Measurements from ENCODE around the gene ACADSB.

ACADSB gene

GRCh38 chr10:123004298-123004697 is 4.5 kb upstream of the ACADSB start:
- no peak for DNase-seq (ENCODE audit: low read depth)

GRCh38 chr10:123007558-123008354 is 1.1 kb upstream of the ACADSB start:
- no peak for DNase-seq (ENCODE audit: low read depth)

GRCh38 chr10:123009105-123009820 is 457 bp downstream of the ACADSB start:
- DNase-seq (ENCODE audit: low read depth): no peak

- DNase-seq (ENCODE audit: low read depth): no peak
These were observed 3.2 kb downstream of the ACADSB start for GRCh38 chr10:123011987-123012386.

DNA sequence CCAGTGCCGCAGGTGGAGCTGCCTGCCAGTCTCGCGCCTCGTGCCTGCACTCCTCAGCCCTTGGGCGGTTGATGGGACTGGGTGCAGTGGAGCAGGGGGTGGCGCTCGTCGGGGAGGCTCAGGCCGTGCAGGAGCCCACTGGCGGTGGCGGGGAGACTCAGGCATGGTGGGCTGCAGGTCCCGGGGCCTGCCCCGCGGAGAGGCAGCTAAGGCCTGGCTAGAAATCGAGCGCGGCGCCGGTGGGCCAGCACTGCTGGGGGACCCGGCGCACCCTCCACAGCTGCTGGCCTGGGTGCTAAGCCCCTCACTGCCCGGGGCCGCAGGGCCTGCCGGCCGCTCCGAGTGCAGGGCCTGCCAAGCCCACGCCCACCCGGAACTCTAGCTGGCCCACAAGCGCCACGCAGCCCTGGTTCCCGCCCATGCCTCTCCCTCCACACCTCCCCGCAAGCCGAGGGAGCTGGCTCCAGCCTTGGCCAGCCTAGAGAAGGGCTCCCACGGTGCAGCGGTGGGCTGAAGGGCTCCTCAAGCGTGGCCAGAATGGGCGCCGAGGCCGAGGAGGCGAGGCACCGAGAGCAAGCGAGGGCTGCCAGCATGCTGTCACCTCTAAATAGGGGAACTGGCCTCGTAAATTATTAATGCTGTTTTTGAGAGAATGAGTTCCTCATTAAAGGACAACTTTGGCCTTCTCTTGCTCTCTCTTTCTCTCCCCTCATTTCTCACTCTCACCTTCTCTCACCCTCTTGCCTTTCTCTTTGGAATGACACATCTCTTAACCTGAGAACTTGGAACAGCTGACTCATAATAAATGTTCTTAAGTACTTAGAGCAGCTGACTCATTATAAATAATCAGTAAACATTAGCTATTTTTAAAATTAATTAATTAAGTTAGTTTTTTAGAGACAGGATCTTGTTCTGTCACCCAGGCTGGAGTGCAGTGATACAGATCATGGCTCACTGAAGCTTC is 4.9 kb downstream of the ACADSB start:
- no peak for DNase-seq (ENCODE audit: low read depth)

DNA sequence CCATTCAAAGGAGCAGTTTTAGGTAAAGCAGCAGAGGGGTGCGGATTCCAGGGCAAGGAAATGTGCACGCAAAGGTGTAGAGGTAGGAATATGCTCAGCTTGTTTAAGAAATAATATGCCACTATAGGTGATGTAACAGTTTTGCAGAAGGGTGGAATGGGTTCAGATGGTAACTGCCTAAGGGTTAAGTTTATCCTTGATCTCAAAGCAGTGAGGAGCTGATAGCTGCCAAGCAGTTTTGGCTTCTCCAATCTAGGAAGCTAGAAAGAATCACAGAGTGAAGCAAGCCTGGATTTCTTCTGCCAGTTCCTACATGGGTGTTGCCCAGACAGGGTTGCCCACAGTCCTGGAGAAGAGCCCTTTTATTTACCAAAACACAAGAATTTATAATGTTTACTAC is 6.0 kb downstream of the ACADSB start:
- DNase-seq (ENCODE audit: low read depth): no peak

GRCh38 chr10:123016228-123016627 is 7.4 kb downstream of the ACADSB start:
- no peak for DNase-seq (ENCODE audit: low read depth)

- no peak for DNase-seq (ENCODE audit: low read depth)
These were observed 8.8 kb downstream of the ACADSB start for GRCh38 chr10:123017421-123018165.

DNA sequence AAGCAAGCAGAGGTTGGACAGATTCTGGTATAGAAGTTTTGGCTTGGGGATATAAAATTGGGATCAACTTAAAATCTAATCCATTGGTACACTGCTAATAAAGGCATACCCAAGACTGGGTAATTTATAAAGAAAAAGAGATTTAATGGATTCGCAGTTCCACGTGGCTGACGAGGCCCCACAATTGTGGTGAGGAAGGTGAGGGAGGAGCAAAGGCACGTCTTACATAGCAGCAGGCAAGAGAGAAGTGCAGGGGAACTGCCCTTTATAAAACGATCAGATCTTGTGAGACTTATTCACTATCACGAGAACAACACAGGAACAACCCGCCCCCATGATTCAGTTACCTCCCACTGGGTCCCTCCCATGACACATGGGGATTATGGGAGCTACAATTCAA is 9.7 kb downstream of the ACADSB start:
- no peak for DNase-seq (ENCODE audit: low read depth)

- no peak for DNase-seq (ENCODE audit: low read depth)
These were observed 10.5 kb downstream of the ACADSB start for GRCh38 chr10:123019264-123019663.

DNA sequence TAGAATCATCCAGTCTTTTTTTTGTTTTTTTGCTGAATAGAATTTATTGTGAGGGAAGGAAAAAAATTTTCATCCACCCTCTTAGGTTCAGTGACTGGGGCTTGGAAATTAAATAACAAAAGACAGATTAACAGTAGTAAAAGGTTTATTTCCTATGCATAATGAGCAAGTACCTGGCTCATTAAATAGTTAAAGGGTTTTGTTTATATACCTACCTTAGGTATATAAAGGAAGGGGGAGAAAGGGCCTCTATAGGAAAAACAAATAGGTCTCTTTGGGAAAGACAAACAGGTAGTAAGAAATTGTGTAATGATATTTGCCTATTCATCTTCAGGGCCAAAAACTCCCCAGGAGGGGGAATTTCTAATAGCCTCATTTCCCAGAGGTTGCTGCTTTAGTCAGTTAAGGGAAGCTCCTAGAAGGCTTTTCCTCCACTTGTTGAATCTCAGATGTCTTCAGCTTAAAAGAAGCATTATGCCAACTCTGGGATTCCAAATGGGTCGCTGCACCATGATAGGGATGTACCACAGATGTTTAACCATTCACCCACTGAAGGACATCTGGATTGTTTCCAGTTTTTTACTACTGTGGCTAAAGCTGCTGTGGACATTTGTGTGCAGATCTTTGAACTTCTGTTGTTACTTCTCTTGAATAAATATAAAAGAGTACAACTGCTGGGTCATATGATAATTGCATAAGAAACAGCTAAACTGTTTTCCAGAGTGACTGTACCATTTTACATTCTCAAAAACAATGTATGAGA is 11.3 kb downstream of the ACADSB start:
- DNase-seq (ENCODE audit: low read depth): no peak

- DNase-seq (ENCODE audit: low read depth): no peak
These were observed 12.7 kb downstream of the ACADSB start for GRCh38 chr10:123021517-123021916.

- DNase-seq (ENCODE audit: low read depth): no peak
These were observed 15.7 kb downstream of the ACADSB start for GRCh38 chr10:123024540-123024939.

DNA sequence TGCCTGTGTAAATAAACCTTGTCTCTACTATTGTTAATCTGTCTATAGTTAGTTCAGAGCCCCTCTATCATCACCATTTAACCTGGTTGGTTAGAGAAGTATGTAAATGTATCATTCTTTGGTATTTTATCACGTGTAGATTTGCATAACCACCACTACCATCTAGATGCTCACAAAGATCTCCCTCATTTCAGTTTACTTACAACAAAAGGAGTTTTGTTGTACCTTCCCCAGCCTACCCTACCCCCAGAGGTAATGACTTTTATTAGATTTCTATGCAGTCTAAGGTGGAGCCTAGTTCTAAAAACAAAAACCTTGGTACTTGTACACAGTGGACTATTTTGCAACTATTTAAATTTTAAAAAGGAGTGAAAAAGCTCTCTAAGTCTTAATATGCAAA is 17.5 kb downstream of the ACADSB start:
- no peak for DNase-seq (ENCODE audit: low read depth)

GRCh38 chr10:123027861-123028260 is 19.1 kb downstream of the ACADSB start:
- DNase-seq (ENCODE audit: low read depth): no peak

GRCh38 chr10:123031124-123031523 is 22.3 kb downstream of the ACADSB start:
- DNase-seq (ENCODE audit: low read depth): no peak

- DNase-seq (ENCODE audit: low read depth): no peak
These were observed 25.5 kb downstream of the ACADSB start for GRCh38 chr10:123034332-123034731.

GRCh38 chr10:123035467-123036086 is 26.8 kb downstream of the ACADSB start:
- no peak for DNase-seq (ENCODE audit: low read depth)

- no peak for DNase-seq (ENCODE audit: low read depth)
These were observed 30.2 kb downstream of the ACADSB start for GRCh38 chr10:123038782-123039631.

DNA sequence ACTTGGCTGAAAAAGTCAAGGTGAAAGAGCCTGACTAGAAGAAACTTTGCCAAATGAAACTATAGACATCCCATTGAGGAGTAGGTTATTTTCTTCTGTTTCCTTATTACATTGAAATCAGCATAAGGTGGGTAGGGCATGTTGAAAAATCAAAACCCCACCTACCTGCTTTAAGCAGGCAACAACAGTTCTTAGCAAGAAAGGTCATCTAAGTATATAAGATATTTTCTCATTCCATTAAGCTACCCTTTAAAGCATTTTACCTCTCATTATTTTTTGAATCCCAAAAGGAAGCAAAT is 30.8 kb downstream of the ACADSB start:
- no peak for DNase-seq (ENCODE audit: low read depth)

Measured in GM04504 (cell line).